ENCODE results near the gene ZBP1. TPM values are rescaled to one million over a fixed set of nuclear protein-coding genes. Genes with fewer than 3 reads are reported as not detected.

ZBP1 gene
- total RNA-seq, 3 donors from 2014 or later: 0.73 to 2.4 TPM; not detected in 1

GRCh38 chr20:57660922-57661745, 40.9 kb upstream of the ZBP1 start:
- Histone ChIP-seq H3K27me3 (no peaks in the 10 kb centered on the region), H3K4me1 (peaks cover 0 to 3% of the 10 kb centered on the region in 2 donors), H3K9me3 (no peaks in the 10 kb centered on the region), H3K4me3 (no peak overlapping the region), H3K27ac (peak overlapping the region in 1 of 2 donors; percentile 43), H3K36me3 (no peaks in the 10 kb centered on the region)
- no peak for TF ChIP-seq POLR2AphosphoS5 (IDR thresholded peaks at IDR 0.05)
- no peak for TF ChIP-seq CTCF (IDR thresholded peaks at IDR 0.05)
- TF ChIP-seq POLR2A (IDR thresholded peaks at IDR 0.05): no peak
- intact Hi-C loops (cut with DNase I; ENCODE audit: low total_unique reads): loop anchor here (10.0 kb wide), 1 partner anchor 424 kb away; no protein-coding TSS in a partner anchor
- peak; percentile 15 to 27 for DNase-seq (ENCODE audit: low spot score in 2 of 2)

DNA sequence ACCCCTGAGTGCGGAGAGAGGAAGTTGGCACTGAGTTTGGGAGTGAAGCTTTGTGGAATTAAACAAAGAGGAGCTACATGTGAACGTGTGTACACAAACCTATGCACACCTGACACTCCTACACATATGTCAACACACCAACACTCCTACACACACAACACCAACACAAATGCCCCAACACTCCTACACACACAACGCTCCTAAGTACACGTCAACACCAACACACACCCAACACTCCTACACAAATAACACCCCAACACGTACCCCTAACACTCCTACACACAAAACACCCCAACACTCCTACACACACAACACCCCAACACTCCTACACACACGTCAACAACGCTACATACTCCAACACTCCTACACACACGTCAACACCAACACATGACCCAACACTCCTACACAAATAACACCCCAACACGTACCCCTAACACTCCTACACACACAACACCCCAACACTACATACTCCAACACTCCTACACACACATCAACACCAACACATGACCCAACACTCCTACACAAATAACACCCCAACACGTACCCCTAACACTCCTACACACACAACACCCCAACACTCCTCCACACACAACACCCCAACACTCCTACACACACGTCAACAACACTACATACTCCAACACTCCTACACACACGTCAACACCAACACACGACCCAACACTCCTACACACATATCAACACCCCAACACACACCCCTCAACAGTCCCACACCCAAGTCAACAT, 40.1 kb upstream of the ZBP1 start:
- H3K4me3 ChIP-seq: no peak overlapping the region
- no peaks in the 10 kb centered on the region for H3K27me3 ChIP-seq
- no peaks in the 10 kb centered on the region for H3K9me3 ChIP-seq
- H3K36me3 ChIP-seq: no peaks in the 10 kb centered on the region
- peak in 1 of 2 donors; percentile 4 for DNase-seq (ENCODE audit: low spot score in 2 of 2)
- H3K27ac ChIP-seq: peak overlapping the region in 1 of 2 donors; percentile 8
- intact Hi-C loops (cut with DNase I; ENCODE audit: low total_unique reads): loop anchor here (10.0 kb wide), 1 partner anchor 424 kb away; no protein-coding TSS in a partner anchor
- no peak for TF ChIP-seq POLR2AphosphoS5 (IDR thresholded peaks at IDR 0.05)
- H3K4me1 ChIP-seq: peaks cover 0 to 3% of the 10 kb centered on the region in 2 donors

- H3K27ac ChIP-seq: no peak overlapping the region
- no peak overlapping the region for H3K4me3 ChIP-seq
- no peaks in the 10 kb centered on the region for H3K36me3 ChIP-seq
- no peaks in the 10 kb centered on the region for H3K27me3 ChIP-seq
- H3K9me3 ChIP-seq: no peaks in the 10 kb centered on the region
- peaks cover 0 to 3% of the 10 kb centered on the region in 2 donors for H3K4me1 ChIP-seq
- intact Hi-C loops (cut with DNase I; ENCODE audit: low total_unique reads): loop anchor here (10.0 kb wide), 1 partner anchor 425 kb away; no protein-coding TSS in a partner anchor
- TF ChIP-seq POLR2A (IDR thresholded peaks at IDR 0.05) (no peak), POLR2AphosphoS5 (IDR thresholded peaks at IDR 0.05) (no peak), CTCF (IDR thresholded peaks at IDR 0.05) (no peak)
- DNase-seq (ENCODE audit: low spot score in 2 of 2): peak; percentile 9 to 30
These were observed 39.4 kb upstream of the ZBP1 start for GRCh38 chr20:57659517-57660180.

GRCh38 chr20:57658833-57659516, 38.7 kb upstream of the ZBP1 start:
- H3K27ac ChIP-seq: no peak overlapping the region
- H3K4me3 ChIP-seq: no peak overlapping the region
- peaks cover 0 to 3% of the 10 kb centered on the region in 2 donors for H3K4me1 ChIP-seq
- TF ChIP-seq CTCF (IDR thresholded peaks at IDR 0.05) (no peak), POLR2A (IDR thresholded peaks at IDR 0.05) (no peak), POLR2AphosphoS5 (IDR thresholded peaks at IDR 0.05) (no peak)
- no peaks in the 10 kb centered on the region for H3K36me3 ChIP-seq
- peak; percentile 12 to 44 for DNase-seq (ENCODE audit: low spot score in 2 of 2)
- no peaks in the 10 kb centered on the region for H3K9me3 ChIP-seq
- intact Hi-C loops (cut with DNase I; ENCODE audit: low total_unique reads): no loop called here
- H3K27me3 ChIP-seq: no peaks in the 10 kb centered on the region

GRCh38 chr20:57658447-57658832, 38.2 kb upstream of the ZBP1 start:
- intact Hi-C loops (cut with DNase I; ENCODE audit: low total_unique reads): no loop called here
- no peaks in the 10 kb centered on the region for H3K36me3 ChIP-seq
- H3K4me3 ChIP-seq: no peak overlapping the region
- no peaks in the 10 kb centered on the region for H3K27me3 ChIP-seq
- H3K9me3 ChIP-seq: no peaks in the 10 kb centered on the region
- TF ChIP-seq POLR2A (IDR thresholded peaks at IDR 0.05): no peak
- no peak for TF ChIP-seq POLR2AphosphoS5 (IDR thresholded peaks at IDR 0.05)
- no peak for TF ChIP-seq CTCF (IDR thresholded peaks at IDR 0.05)
- H3K4me1 ChIP-seq: peaks cover 0 to 3% of the 10 kb centered on the region in 2 donors
- peak; percentile 16 to 31 for DNase-seq (ENCODE audit: low spot score in 2 of 2)
- H3K27ac ChIP-seq: no peak overlapping the region

Data from breast epithelium (tissue), 4 donors.